ENCODE results near the gene HOXB9. TPM values are rescaled to one million over a fixed set of nuclear protein-coding genes. Genes with fewer than 3 reads are reported as not detected.
A peak's percentile ranks its signal among the peaks of the same experiment; 100 is the strongest.

HOXB9 gene
- total RNA-seq, 4 donors from 2014 or later, result not detected

DNA sequence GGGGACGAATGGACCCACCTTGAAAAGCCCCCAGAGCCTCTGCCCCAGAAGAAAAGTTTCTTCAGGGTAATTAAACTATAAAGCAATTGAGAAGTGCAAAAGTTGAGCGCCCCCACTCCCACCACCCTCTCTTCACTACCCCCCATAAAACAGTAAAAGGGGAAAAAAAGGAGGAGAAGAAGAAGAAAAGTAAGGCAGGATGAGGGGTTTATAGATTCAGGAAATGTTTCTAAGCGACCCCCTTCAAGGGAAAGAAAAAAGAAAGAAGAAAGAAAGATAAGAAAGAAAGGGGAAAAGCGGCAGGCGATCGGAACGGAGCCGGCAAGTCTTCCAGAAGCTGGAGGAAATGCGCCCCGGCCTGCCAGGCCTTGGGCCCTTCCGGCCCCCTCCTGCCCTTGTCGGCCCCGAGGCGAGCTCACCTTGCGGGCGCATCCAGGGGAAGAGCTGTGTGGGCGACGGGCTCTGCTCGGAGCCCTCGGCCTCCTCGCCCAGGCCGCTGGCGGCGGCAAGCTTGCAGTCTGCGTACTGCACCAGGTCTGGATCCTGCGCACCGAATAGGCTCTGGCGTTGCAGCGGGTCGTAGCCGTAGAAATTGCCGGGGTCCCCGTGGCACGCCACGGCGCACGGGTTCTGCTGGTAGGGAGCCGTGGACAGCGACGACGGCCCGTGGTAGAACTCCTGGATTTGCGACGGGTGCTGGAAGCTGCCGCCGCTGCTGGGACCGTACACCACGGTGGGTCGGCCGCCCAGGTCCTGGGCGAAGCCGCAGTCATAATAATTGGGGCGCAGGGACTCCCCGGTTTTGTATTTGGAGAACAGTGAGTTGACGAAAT, 12.1 kb downstream of the HOXB9 start:
- Histone ChIP-seq H3K27me3 (peaks cover 93 to 97% (median 97%) of the 10 kb centered on the region in 3 donors), H3K4me3 (peak overlapping the region; percentile 17 to 64 (median 37)), H3K36me3 (no peaks in the 10 kb centered on the region), H3K27ac (peak overlapping the region in 2 of 4 donors; percentile 65 to 66), H3K9me3 (no peaks in the 10 kb centered on the region), H3K4me1 (peaks cover 4 to 27% of the 10 kb centered on the region in 2 donors)
- DNase-seq (no peak), ATAC-seq (no peak)
- TF ChIP-seq, protein P1, sequence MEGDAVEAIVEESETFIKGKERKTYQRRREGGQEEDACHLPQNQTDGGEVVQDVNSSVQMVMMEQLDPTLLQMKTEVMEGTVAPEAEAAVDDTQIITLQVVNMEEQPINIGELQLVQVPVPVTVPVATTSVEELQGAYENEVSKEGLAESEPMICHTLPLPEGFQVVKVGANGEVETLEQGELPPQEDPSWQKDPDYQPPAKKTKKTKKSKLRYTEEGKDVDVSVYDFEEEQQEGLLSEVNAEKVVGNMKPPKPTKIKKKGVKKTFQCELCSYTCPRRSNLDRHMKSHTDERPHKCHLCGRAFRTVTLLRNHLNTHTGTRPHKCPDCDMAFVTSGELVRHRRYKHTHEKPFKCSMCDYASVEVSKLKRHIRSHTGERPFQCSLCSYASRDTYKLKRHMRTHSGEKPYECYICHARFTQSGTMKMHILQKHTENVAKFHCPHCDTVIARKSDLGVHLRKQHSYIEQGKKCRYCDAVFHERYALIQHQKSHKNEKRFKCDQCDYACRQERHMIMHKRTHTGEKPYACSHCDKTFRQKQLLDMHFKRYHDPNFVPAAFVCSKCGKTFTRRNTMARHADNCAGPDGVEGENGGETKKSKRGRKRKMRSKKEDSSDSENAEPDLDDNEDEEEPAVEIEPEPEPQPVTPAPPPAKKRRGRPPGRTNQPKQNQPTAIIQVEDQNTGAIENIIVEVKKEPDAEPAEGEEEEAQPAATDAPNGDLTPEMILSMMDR (IDR thresholded peaks at IDR 0.05 in 4 of 5, conservative IDR thresholded peaks at IDR 0.05 in 1 of 5), result no peak
- no peak for TF ChIP-seq POLR2A (IDR thresholded peaks at IDR 0.05)
- intact Hi-C loops (cut with DNase I; ENCODE audit: low total_unique reads), result no loop called here
- in situ Hi-C loops (cut with MboI; ENCODE audit: low sequenced_read_pairs in 4 of 4), result no loop called here

DNA sequence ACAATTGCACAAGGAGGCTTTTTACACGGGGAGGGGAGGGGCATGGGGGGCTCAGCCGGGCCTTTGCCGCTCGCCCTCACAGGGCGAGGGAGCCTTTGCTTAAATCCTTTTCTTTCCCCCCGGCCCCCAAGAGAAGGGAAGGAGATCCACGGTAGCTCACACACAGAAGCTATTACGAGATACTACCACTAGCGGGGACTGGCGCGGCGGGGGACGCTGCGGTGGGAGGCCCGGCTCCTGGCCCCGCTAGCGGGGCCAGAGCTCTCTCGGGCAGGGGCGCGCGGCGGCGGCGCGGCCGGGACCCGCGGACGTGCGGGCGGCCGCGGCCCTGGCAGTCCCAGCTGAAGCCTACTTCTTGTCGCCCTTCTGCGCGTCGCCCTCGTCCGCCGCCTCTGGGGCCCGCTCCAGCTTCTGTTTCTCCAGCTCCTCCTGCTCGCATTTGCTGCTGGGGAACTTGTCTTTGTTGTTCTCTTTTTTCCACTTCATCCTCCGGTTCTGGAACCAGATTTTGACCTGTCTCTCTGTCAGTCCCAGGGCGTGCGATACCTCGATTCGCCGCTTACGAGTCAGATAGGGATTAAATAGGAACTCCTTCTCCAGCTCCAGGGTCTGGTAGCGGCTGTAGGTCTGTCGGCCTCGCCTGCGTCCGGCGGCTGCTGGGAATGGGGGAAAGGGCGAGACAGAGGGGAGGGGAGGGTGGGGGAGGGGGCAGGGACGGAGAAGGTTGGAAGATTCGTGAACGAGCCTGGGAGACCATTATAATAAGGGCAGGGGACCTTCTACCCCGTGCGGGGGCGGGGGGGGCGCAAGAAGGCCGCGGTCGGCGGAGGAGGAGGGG, 13.1 kb downstream of the HOXB9 start:
- no peaks in the 10 kb centered on the region for H3K36me3 ChIP-seq
- H3K27me3 ChIP-seq, result peaks cover 95 to 98% (median 98%) of the 10 kb centered on the region in 3 donors
- peak in 1 of 2 donors; percentile 27 for ATAC-seq
- no peak for TF ChIP-seq POLR2A (IDR thresholded peaks at IDR 0.05)
- TF ChIP-seq, protein P1 (IDR thresholded peaks at IDR 0.05 in 4 of 5, conservative IDR thresholded peaks at IDR 0.05 in 1 of 5), result peak in 3 of 5 experiments; percentile 13 to 27 (median 22)
- H3K27ac ChIP-seq, result peak overlapping the region in 3 of 4 donors; percentile 65 to 66 (median 65)
- H3K9me3 ChIP-seq, result no peaks in the 10 kb centered on the region
- H3K4me3 ChIP-seq, result peak overlapping the region; percentile 35 to 64 (median 51)
- in situ Hi-C loops (cut with MboI; ENCODE audit: low sequenced_read_pairs in 4 of 4) (no loop called here), intact Hi-C loops (cut with DNase I; ENCODE audit: low total_unique reads) (no loop called here)
- H3K4me1 ChIP-seq, result peaks cover 4 to 27% of the 10 kb centered on the region in 2 donors
- DNase-seq, result no peak

DNA sequence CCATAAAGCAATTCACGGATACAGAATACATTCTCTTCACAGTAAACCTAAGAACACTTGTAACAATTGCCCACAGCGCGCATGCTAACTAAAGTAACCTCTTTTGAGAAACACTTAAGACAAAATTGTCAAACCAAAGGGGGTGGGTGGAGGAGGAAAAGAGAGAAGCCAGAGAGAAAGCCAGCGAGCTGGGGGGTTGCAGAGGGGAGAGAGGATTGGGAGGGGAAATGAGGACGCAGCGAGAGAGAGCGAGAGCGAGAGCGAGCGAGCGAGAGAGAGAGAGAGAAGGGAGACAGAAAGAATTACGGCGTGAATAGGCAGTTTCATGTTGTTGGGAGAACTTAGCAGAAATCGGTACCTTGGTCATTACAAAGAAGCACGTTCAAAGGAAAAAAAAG, 13.7 kb downstream of the HOXB9 start:
- intact Hi-C loops (cut with DNase I; ENCODE audit: low total_unique reads), result no loop called here
- Histone ChIP-seq H3K4me1 (peaks cover 4 to 27% of the 10 kb centered on the region in 2 donors), H3K36me3 (no peaks in the 10 kb centered on the region), H3K4me3 (peak overlapping the region; percentile 35 to 64 (median 51)), H3K27ac (peak overlapping the region in 3 of 4 donors; percentile 65 to 66 (median 65)), H3K9me3 (no peaks in the 10 kb centered on the region), H3K27me3 (peaks cover 95 to 98% (median 98%) of the 10 kb centered on the region in 3 donors)
- no peak for DNase-seq
- no peak for ATAC-seq
- TF ChIP-seq, protein P1 (IDR thresholded peaks at IDR 0.05 in 4 of 5, conservative IDR thresholded peaks at IDR 0.05 in 1 of 5), result no peak
- no peak for TF ChIP-seq POLR2A (IDR thresholded peaks at IDR 0.05)
- in situ Hi-C loops (cut with MboI; ENCODE audit: low sequenced_read_pairs in 4 of 4), result no loop called here

DNA sequence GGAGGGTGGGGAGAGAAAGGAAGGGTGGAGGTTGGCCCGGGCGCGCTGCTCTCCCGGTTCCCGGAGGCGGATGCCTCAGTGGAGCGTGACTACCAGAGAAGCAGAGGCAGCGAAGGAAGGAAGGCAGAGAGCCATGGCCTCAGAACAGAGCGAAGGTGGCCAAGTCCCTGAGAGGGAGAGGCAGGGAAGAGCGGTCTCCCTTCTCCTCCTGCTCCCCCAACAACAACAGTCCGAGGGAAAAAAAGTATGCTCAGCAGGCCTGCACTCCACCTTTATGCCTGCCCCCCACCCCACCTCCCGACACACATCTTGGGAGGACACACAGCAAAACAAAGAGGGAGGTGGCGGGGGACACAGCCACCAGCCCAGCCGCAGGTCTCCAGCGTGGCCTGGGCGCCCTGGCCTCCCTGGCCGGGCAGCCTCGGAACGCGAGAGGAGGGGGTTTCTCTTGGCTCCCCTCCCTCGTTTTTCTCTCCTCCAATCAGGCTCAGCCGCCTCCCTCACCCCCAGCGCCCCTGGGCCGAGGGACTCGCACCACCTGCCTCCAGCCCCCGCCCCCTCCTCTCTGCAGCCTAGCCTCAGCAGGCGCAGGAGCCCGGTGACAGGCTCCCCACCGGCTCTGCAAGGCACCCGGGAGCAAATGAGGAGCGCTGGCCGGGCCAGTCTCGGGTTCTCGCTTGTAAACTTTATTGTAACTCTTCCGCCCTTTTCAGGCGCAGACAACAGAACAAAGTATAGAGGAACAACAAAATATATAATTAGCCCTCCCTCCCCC, 14.3 kb downstream of the HOXB9 start:
- peaks cover 95 to 98% (median 98%) of the 10 kb centered on the region in 3 donors for H3K27me3 ChIP-seq
- H3K4me1 ChIP-seq, result peaks cover 4 to 27% of the 10 kb centered on the region in 2 donors
- peak overlapping the region; percentile 45 to 64 (median 51) for H3K4me3 ChIP-seq
- no peaks in the 10 kb centered on the region for H3K9me3 ChIP-seq
- intact Hi-C loops (cut with DNase I; ENCODE audit: low total_unique reads) (loop anchor here (2.0 kb wide), 1 partner anchor 33 kb away; the partner anchor contains the start of gene HOXB4), in situ Hi-C loops (cut with MboI; ENCODE audit: low sequenced_read_pairs in 4 of 4) (no loop called here)
- DNase-seq (no peak), ATAC-seq (no peak)
- TF ChIP-seq POLR2A (IDR thresholded peaks at IDR 0.05), result no peak
- TF ChIP-seq, protein P1 (IDR thresholded peaks at IDR 0.05 in 4 of 5, conservative IDR thresholded peaks at IDR 0.05 in 1 of 5), result no peak
- H3K27ac ChIP-seq, result peak overlapping the region in 3 of 4 donors; percentile 65 to 66 (median 65)
- no peaks in the 10 kb centered on the region for H3K36me3 ChIP-seq

Data from gastrocnemius medialis (tissue), 4 donors.